HepG2 (cell line): ENCODE measurements around the gene LMTK2. TPM values are rescaled to one million over a fixed set of nuclear protein-coding genes. Genes with fewer than 3 reads are reported as not detected.

ENCODE experiments used
- ATAC-seq: fragments of 200-7000 bp; cut with Tn5 transposase; 3 replicates; pipeline ENCODE4 v1.9.1; 2020; ENCODE audit warnings: mild to moderate bottlenecking, moderate library complexity
- BruUV-seq: library from RNA; stranded (reverse); fragments of 400-500 nt; replicated peaks from 2 replicates; lab custom pipeline; 2021; lab: Mats Ljungman, UMichigan
- CTCF ChIA-PET: fragments of 300-600 bp; formaldehyde crosslinking; extraction: SDS; loops from one replicate; lab custom pipeline; 2021; ENCODE audit warnings: low total read pairs, inconsistent platforms, low intra/inter-chr PET ratio; lab: Yijun Ruan, JAX
- POLR2A ChIA-PET: fragments of 350-600 bp; sonication (Branson Sonifier 250); formaldehyde crosslinking; loops from one replicate; lab custom pipeline; 2020; ENCODE audit warnings: antibody characterized with exemption, inconsistent platforms; lab: Yijun Ruan, JAX
- DNase-seq: peaks from one replicate; pipeline ENCODE4 v3.0.0-alpha.2; 2015; ENCODE audit warnings: low spot score
- FAIRE-seq: peaks from 3 replicates; lab custom pipeline; 2011; peaks lifted over from hg19 to GRCh38; lab: Jason Lieb, UNC
- H2AFZ ChIP-seq: one replicate; pipeline ENCODE4 v1.6.1; 2011; ENCODE audit warnings: low read length, inconsistent platforms
- H3K27ac ChIP-seq: fragments of 300-600 bp; 3 replicates; pipeline ENCODE4 v1.8.0; 2011; ENCODE audit warnings: mixed run types, mild to moderate bottlenecking, mixed read lengths, low read length, inconsistent platforms; ENCODE audit not compliant: insufficient read depth; ENCODE audit errors: extremely low read length
- H3K27me3 ChIP-seq, 2 experiments: fragments of 200-600 bp in 1 of 2; 2 replicates in 1 of 2; 3 replicates in 1 of 2; pipeline versions ENCODE4 v1.6.0 to v1.8.0; 2011; ENCODE audit warnings: low read length in 2 of 2, mild to moderate bottlenecking in 2 of 2, moderate library complexity in 2 of 2, inconsistent platforms in 1 of 2; ENCODE audit not compliant: insufficient read depth in 2 of 2, control insufficient read depth in 1 of 2
- H3K36me3 ChIP-seq, 2 experiments: fragments of 200-600 bp in 1 of 2; replicated peaks in 1 of 2; 2 replicates in 1 of 2; 3 replicates in 1 of 2; pipeline versions ENCODE4 v1.5.1 to v1.8.0; 2011; ENCODE audit warnings: low read length in 2 of 2, inconsistent platforms in 1 of 2; ENCODE audit not compliant: insufficient read depth in 2 of 2, control insufficient read depth in 1 of 2
- H3K4me1 ChIP-seq: 2 replicates; pipeline ENCODE4 v1.5.1; 2012; ENCODE audit warnings: low read length, inconsistent platforms; ENCODE audit not compliant: insufficient read depth
- H3K4me2 ChIP-seq: 2 replicates; pipeline ENCODE4 v1.6.0; 2011; ENCODE audit warnings: low read depth, low read length, inconsistent platforms
- H3K4me3 ChIP-seq, 3 experiments: fragments of 200-600 bp in 1 of 3; sonication (generic), shearing (Covaris generic) in 1 of 3; replicated peaks in 1 of 3; 2 replicates each; pipeline ENCODE4 v1.5.1; 2011 to 2016; ENCODE audit warnings: low read length in 3 of 3, inconsistent platforms in 2 of 3, low read depth in 2 of 3, mild to moderate bottlenecking in 2 of 3, control low read depth in 1 of 3, mixed read lengths in 1 of 3; ENCODE audit not compliant: insufficient read depth in 1 of 3
- H3K79me2 ChIP-seq: one replicate; pipeline ENCODE4 v1.6.1; 2011; ENCODE audit warnings: low read length, inconsistent platforms; ENCODE audit not compliant: insufficient read depth
- H3K9ac ChIP-seq: 2 replicates; pipeline ENCODE4 v1.6.0; 2011; ENCODE audit warnings: mild to moderate bottlenecking, low read depth, low read length, inconsistent platforms; ENCODE audit not compliant: insufficient read depth
- H3K9me3 ChIP-seq: 2 replicates; pipeline ENCODE4 v1.5.1; 2012; ENCODE audit warnings: mild to moderate bottlenecking, low read length
- H4K20me1 ChIP-seq: 2 replicates; pipeline ENCODE4 v1.6.0; 2011; ENCODE audit warnings: inconsistent platforms, mild to moderate bottlenecking, low read length, moderate library complexity; ENCODE audit not compliant: insufficient read depth
- AGO2 ChIP-seq: fragments of 200-400 bp; formaldehyde crosslinking; optimal IDR thresholded peaks from 2 replicates; pipeline ENCODE3; 2017; ENCODE audit warnings: mild to moderate bottlenecking, low read depth, low read length, moderate library complexity
- FOSL1 ChIP-seq: sonication (generic); formaldehyde crosslinking; IDR thresholded peaks from 2 replicates; pipeline ENCODE4 v1.9.0; 2021; ENCODE audit warnings: missing genetic modification reagents, borderline replicate concordance
- HMG20A ChIP-seq: IDR thresholded peaks from 2 replicates; pipeline ENCODE4 v1.6.1; 2016; ENCODE audit warnings: borderline replicate concordance
- HNF4A ChIP-seq: sonication (generic); formaldehyde crosslinking; IDR thresholded peaks from 2 replicates; pipeline ENCODE4 v1.4.0; 2020; ENCODE audit warnings: missing genetic modification reagents
- HOXA9 ChIP-seq: sonication (generic); formaldehyde crosslinking; IDR thresholded peaks from 2 replicates; pipeline ENCODE4 v1.8.1; 2022; ENCODE audit warnings: missing genetic modification reagents, mild to moderate bottlenecking, moderate library complexity, borderline replicate concordance
- MAX ChIP-seq: IDR thresholded peaks from 2 replicates; pipeline ENCODE4 v1.6.1; 2012; ENCODE audit warnings: inconsistent platforms
- NR2F1 ChIP-seq, 2 experiments: fragments of 450-650 bp in 1 of 2; formaldehyde crosslinking in 1 of 2; IDR thresholded peaks; 2 replicates each; pipeline versions ENCODE4 v1.5.0 to v1.6.1; 2016 to 2020; ENCODE audit warnings: mild to moderate bottlenecking in 1 of 2, missing compliant biosample characterization in 1 of 2, missing genetic modification reagents in 1 of 2, moderate library complexity in 1 of 2
- NR2F6 ChIP-seq, 2 experiments: IDR thresholded peaks; 2 replicates each; pipeline ENCODE4 v1.6.1; 2016; ENCODE audit warnings: antibody characterized with exemption in 1 of 2, mild to moderate bottlenecking in 1 of 2
- RARA ChIP-seq: IDR thresholded peaks from 2 replicates; pipeline ENCODE4 v1.6.1; 2016; ENCODE audit warnings: missing genetic modification reagents, missing compliant biosample characterization
- RBFOX2 ChIP-seq: fragments of 200-400 bp; formaldehyde crosslinking; IDR thresholded peaks from 2 replicates; pipeline ENCODE4 v1.6.1; 2017; ENCODE audit warnings: low read depth, mild to moderate bottlenecking, low read length
- SKI ChIP-seq: fragments of 450-650 bp; IDR thresholded peaks from one replicate; pipeline ENCODE4 v1.6.1; 2018; ENCODE audit warnings: mild to moderate bottlenecking; ENCODE audit not compliant: partially characterized antibody
- SKIL ChIP-seq: sonication (generic); formaldehyde crosslinking; IDR thresholded peaks from 2 replicates; pipeline ENCODE4 v1.8.0; 2022; ENCODE audit warnings: missing genetic modification reagents, mild to moderate bottlenecking, moderate library complexity, borderline replicate concordance
- SMARCE1 ChIP-seq: fragments of 450-650 bp; IDR thresholded peaks from 2 replicates; pipeline ENCODE4 v1.6.1; 2017; ENCODE audit warnings: borderline replicate concordance
- TCF7L2 ChIP-seq: IDR thresholded peaks from 2 replicates; pipeline ENCODE4 v1.6.1; 2011; ENCODE audit warnings: mild to moderate bottlenecking, low read depth, low read length, moderate library complexity
- ZFP36 ChIP-seq: fragments of 150-350 bp; IDR thresholded peaks from 2 replicates; pipeline ENCODE4 v1.6.1; 2018; ENCODE audit warnings: borderline replicate concordance, low read length, low read depth; ENCODE audit not compliant: partially characterized antibody
- ZKSCAN1 ChIP-seq: fragments of 150-350 bp; IDR thresholded peaks from 2 replicates; pipeline ENCODE4 v1.6.1; 2014; ENCODE audit warnings: low read length
- ZNF446 ChIP-seq: sonication (generic); formaldehyde crosslinking; IDR thresholded peaks from 2 replicates; pipeline ENCODE4 v1.5.0; 2020; ENCODE audit warnings: mild to moderate bottlenecking, missing genetic modification reagents
- WGBS: methylation state at CpG from one replicate; pipeline ENCODE4 v1.1.6; 2017; ENCODE audit warnings: low lambda C conversion rate; 5-methylcytosine and 5-hydroxymethylcytosine counted together
- in situ Hi-C: cut with HindIII; loops from 2 replicates; pipeline ENCODE4 v1.10.0; 2017; ENCODE audit warnings: low pct_unique_long_range_greater_than_20kb; ENCODE audit not compliant: extremely low pct_ligation_motif_present
- intact Hi-C: fragments of 100-400 bp; cut with micrococcal nuclease; formaldehyde crosslinking; loops from one replicate; pipeline ENCODE4 v1.10.0; 2022; ENCODE audit not compliant: unreplicated experiment
- polyA plus RNA-seq, 8 experiments: library from polyadenylated mRNA; depleted of rRNA in 3 of 8; stranded (reverse) in 7 of 8; unstranded in 1 of 8; fragments of >200 nt; fragmentation: Illumina TruSeq in 4 of 8; extraction: Trizol in 4 of 8; gene quantifications; 2 replicates each; pipeline versions ENCODE4 v1.2.1 to v1.2.3, GENCODE V29; 2011 to 2016; ENCODE audit warnings: low read depth in 4 of 8, missing spikeins in 1 of 8, mixed read lengths in 1 of 8; ENCODE audit not compliant: insufficient read depth in 1 of 8
- total RNA-seq, 5 experiments: library from RNA; depleted of rRNA; stranded (reverse); fragments of >200 nt; fragmentation: Illumina TruSeq; extraction: Trizol; gene quantifications; 2 replicates each; pipeline ENCODE4 v1.2.3, GENCODE V29; 2016; ENCODE audit warnings: low read depth in 1 of 5

Gene LMTK2
- total and polyA plus RNA-seq, 2 of the 13 experiments (the other 11 are each of a cell fraction or from before 2014, with no cell fraction given): 9.5 to 11.7 TPM

GRCh38 chr7:98224701-98225181 lies 118.1 kb downstream of the LMTK2 start:
- Histone ChIP-seq H3K9me3 (no peaks in the 10 kb centered on the region), H3K79me2 (no peaks in the 10 kb centered on the region), H3K4me3 (no peak overlapping the region), H2AFZ (no peak overlapping the region), H4K20me1 (no peaks in the 10 kb centered on the region), H3K27me3 (no peaks in the 10 kb centered on the region), H3K27ac (no peak overlapping the region), H3K4me2 (no peak overlapping the region), H3K36me3 (no peaks in the 10 kb centered on the region), H3K9ac (no peak overlapping the region), H3K4me1 (peaks cover 38% of the 10 kb centered on the region)
- WGBS: 87% methylated on average over 8 of the region's 21 CpGs
- intact Hi-C loops: no loop called here
- ATAC-seq (peak; percentile 15), FAIRE-seq (no peak), DNase-seq (no peak)
- POLR2A ChIA-PET: no interaction called here
- CTCF ChIA-PET: no interaction called here
- no TSS peak for BruUV-seq
- TF ChIP-seq ZFP36 (no peak), AGO2 (peak; percentile 3), FOSL1 (CRISPR knock-in tag) (no peak)
- in situ Hi-C loops: no loop called here

- CTCF ChIA-PET: no interaction called here
- TF ChIP-seq ZNF446 (CRISPR knock-in tag) (no peak), RARA (CRISPR knock-in tag) (peak; percentile 72), ZKSCAN1 (0 out of 2 replicates have a peak, but pooled peaks have one; percentile 57), TCF7L2 (no peak), HNF4A (CRISPR knock-in tag) (peak; percentile 44; the same call in 1 of the 2 replicates), MAX (no peak), RBFOX2 (no peak), SKI (peak; percentile 51), SKIL (peak; percentile 14; the same call in 1 of the 2 replicates), NR2F1 (CRISPR knock-in tag; IDR thresholded peaks at IDR 0.05) (0 out of 4 replicates have a peak, but pooled peaks of 1 of the 2 experiments have one; percentile 33), SMARCE1 (no peak), HMG20A (no peak), HOXA9 (no peak), NR2F6 (IDR thresholded peaks at IDR 0.05) (0 out of 2 replicates have a peak, but pooled peaks have one; percentile 32), NR2F6 (CRISPR knock-in tag; IDR thresholded peaks at IDR 0.05) (no peak)
These were observed 119.4 kb downstream of the LMTK2 start for GRCh38 chr7:98225913-98226614.

More at GRCh38 chr7:98225913-98226614, 119.4 kb downstream of the LMTK2 start:
- H3K79me2 ChIP-seq: no peaks in the 10 kb centered on the region
- no peak overlapping the region for H3K4me3 ChIP-seq
- no peak for FAIRE-seq
- no peak overlapping the region for H3K9ac ChIP-seq
- no peak overlapping the region for H2AFZ ChIP-seq
- H3K36me3 ChIP-seq: no peaks in the 10 kb centered on the region
- in situ Hi-C loops (no loop called here), intact Hi-C loops (no loop called here)
- no TSS peak for BruUV-seq
- POLR2A ChIA-PET: no interaction called here
- H3K4me1 ChIP-seq: peaks cover 46% of the 10 kb centered on the region
- peak overlapping the region; percentile 44 for H3K27ac ChIP-seq
- peak; percentile 63 for ATAC-seq
- no peaks in the 10 kb centered on the region for H3K27me3 ChIP-seq
- no peak overlapping the region for H3K4me2 ChIP-seq
- no peaks in the 10 kb centered on the region for H3K9me3 ChIP-seq
- DNase-seq: peak; percentile 31
- WGBS: 58% methylated on average over 7 of the region's 16 CpGs
- no peaks in the 10 kb centered on the region for H4K20me1 ChIP-seq
